Adrenal gland (tissue), 12 donors: ENCODE measurements around the gene COX7A1. TPM values are rescaled to one million over a fixed set of nuclear protein-coding genes. Genes with fewer than 3 reads are reported as not detected.
"Not testable (repeated sequence)": the region's sequence is repeated elsewhere in the genome, so short reads cannot be mapped to it uniquely, and the experiment has no call there.

Experiments used
- DNase-seq, 7 donors: peaks; one replicate each; pipeline ENCODE4 v3.0.0-alpha.2; 2019 to 2020
- H3K27ac ChIP-seq, 5 donors: fragments of 200-600 bp; sonication (generic) in 4 of 5; 1 replicate in 3 of 5; 2 replicates in 2 of 5; pipeline versions ENCODE4 v1.5.1 to v1.8.0; 2016 to 2020; ENCODE audit warnings: mild to moderate bottlenecking in 1 of 5
- H3K27me3 ChIP-seq: fragments of 200-600 bp; 2 replicates; pipeline ENCODE4 v1.8.0; 2021
- H3K36me3 ChIP-seq, 2 donors: fragments of 200-600 bp; replicated peaks in 1 of 2; 1 replicate in 1 of 2; 2 replicates in 1 of 2; pipeline versions ENCODE4 v1.5.1 to v1.8.0; 2018 to 2022
- H3K4me1 ChIP-seq, 2 donors: fragments of 200-600 bp; replicated peaks in 1 of 2; 1 replicate in 1 of 2; 2 replicates in 1 of 2; pipeline versions ENCODE4 v1.5.1 to v1.8.0; 2018 to 2021
- H3K4me3 ChIP-seq, 4 donors: fragments of 200-600 bp; sonication (generic) in 3 of 4; one replicate each; pipeline ENCODE4 v1.5.1; 2016 to 2018
- H3K9me3 ChIP-seq, 3 donors: fragments of 200-600 bp; sonication (generic) in 1 of 3; replicated peaks in 1 of 3; 1 replicate in 2 of 3; 2 replicates in 1 of 3; pipeline versions ENCODE4 v1.5.1 to v1.8.0; 2016 to 2021
- CTCF ChIP-seq, 6 experiments: fragments of 450-650 bp in 4 of 6; fragments of 200-600 bp in 2 of 6; sonication (generic) in 1 of 6; IDR thresholded peaks; 1 replicate in 5 of 6; 2 replicates in 1 of 6; pipeline versions ENCODE4 v1.5.1 to v1.8.0; 2016 to 2021; ENCODE audit warnings: antibody characterized with exemption in 6 of 6, mild to moderate bottlenecking in 2 of 6, moderate library complexity in 1 of 6
- POLR2A ChIP-seq, 2 donors: fragments of 450-650 bp; IDR thresholded peaks; one replicate each; pipeline ENCODE4 v1.6.1; 2017; ENCODE audit warnings: antibody characterized with exemption in 2 of 2, mild to moderate bottlenecking in 2 of 2, moderate library complexity in 1 of 2
- WGBS, 4 donors: extraction: QIAGEN DNeasy Blood & Tissue Kit in 2 of 4; methylation state at CpG; one replicate each; pipeline versions ENCODE4 v1.1.5 to v1.1.7; 2013 to 2017; 5-methylcytosine and 5-hydroxymethylcytosine counted together
- intact Hi-C, 2 donors: fragments of 100-400 bp; cut with DNase I; formaldehyde crosslinking; loops; one replicate each; pipeline versions ENCODE4 v1.14.1 to v1.15.0; 2022 to 2023
- polyA plus RNA-seq, 3 donors: library from polyadenylated mRNA; stranded (reverse); fragments of 200-250 nt in 2 of 3; fragments of 350-450 nt in 1 of 3; fragmentation: Illumina TruSeq in 1 of 3; extraction: RNeasy Lipid Tissue Mini Kit (QIAGEN cat#74804) in 1 of 3; gene quantifications; one replicate each; pipeline ENCODE4 v1.2.3, GENCODE V29; 2013 to 2014
- total RNA-seq, 9 donors: library from RNA; depleted of rRNA in 4 of 9; stranded (reverse); fragments of >200 nt in 4 of 9; fragments of 120-200 nt in 1 of 9; fragmentation: NEBNext Ultra II Directional in 1 of 9; extraction: Animal tissue kit (Norgen Biotek cat#: 25700) in 1 of 9; gene quantifications; one replicate each; pipeline versions ENCODE4 v1.1.0 to v1.2.4, GENCODE V29; 2013 to 2023
- donor health status: healthy with polysubstance abuse.
- donor health status: Bipolar disorder and iron deficiency.
- donor health status: DM: yes; HTN: yes; CAD: no.
- donor health status: DM: no; HTN: no; CAD: no.
- donor health status: DM: no; HTN: no; CAD: no.
- donor health status: DM: yes; HTN: yes; CAD: no.

Gene COX7A1
- total and polyA plus RNA-seq, 12 donors, result 20.4 to 232 (median 102) TPM

- Histone ChIP-seq H3K27ac (no peak overlapping the region), H3K4me3 (no peak overlapping the region), H3K36me3 (peaks cover 0 to 15% of the 10 kb centered on the region in 2 donors), H3K4me1 (no peaks in the 10 kb centered on the region), H3K27me3 (no peaks in the 10 kb centered on the region), H3K9me3 (no peaks in the 10 kb centered on the region)
- WGBS, 4 donors, result 85 to 90% (median 88%) methylated on average over 2 of the region's 2 CpGs
- intact Hi-C loops, result loop anchor here in 1 of 2 donors (10.0 kb wide), 1 partner anchor 297 kb away; no protein-coding TSS in a partner anchor
- DNase-seq, result no peak
- no peak for TF ChIP-seq POLR2A (IDR thresholded peaks at IDR 0.05)
- TF ChIP-seq CTCF (IDR thresholded peaks at IDR 0.05), result no peak
Measured at GRCh38 chr19:36198119-36198518, 45.9 kb upstream of the COX7A1 start.

- H3K9me3 ChIP-seq, result no peaks in the 10 kb centered on the region
- intact Hi-C loops, result loop anchor here in 1 of 2 donors (10.0 kb wide), 1 partner anchor 299 kb away; no protein-coding TSS in a partner anchor
- peaks cover 0 to 15% of the 10 kb centered on the region in 2 donors for H3K36me3 ChIP-seq
- H3K27me3 ChIP-seq, result no peaks in the 10 kb centered on the region
- 90 to 100% (median 95%) methylated on average over 2 of the region's 2 CpGs for WGBS, 4 donors
- H3K27ac ChIP-seq, result no peak overlapping the region
- TF ChIP-seq POLR2A (IDR thresholded peaks at IDR 0.05) (no peak), CTCF (IDR thresholded peaks at IDR 0.05) (no peak)
- no peak for DNase-seq
- no peaks in the 10 kb centered on the region for H3K4me1 ChIP-seq
- no peak overlapping the region for H3K4me3 ChIP-seq
Measured at GRCh38 chr19:36196249-36196648, 44.0 kb upstream of the COX7A1 start.

GRCh38 chr19:36186722-36187121, 34.5 kb upstream of the COX7A1 start:
- H3K27me3 ChIP-seq, H3K27ac ChIP-seq, H3K4me1 ChIP-seq, H3K4me3 ChIP-seq, intact Hi-C loops, DNase-seq, H3K9me3 ChIP-seq: not testable (repeated sequence)
- peaks cover 0 to 10% of the 10 kb centered on the region in 2 donors for H3K36me3 ChIP-seq
- 90 to 95% (median 94%) methylated on average over 5 of the region's 5 CpGs for WGBS, 4 donors

GRCh38 chr19:36183245-36183628, 31.0 kb upstream of the COX7A1 start:
- DNase-seq, result no peak
- Histone ChIP-seq H3K27me3 (no peaks in the 10 kb centered on the region), H3K4me3 (no peak overlapping the region), H3K9me3 (no peaks in the 10 kb centered on the region), H3K36me3 (peaks cover 0 to 10% of the 10 kb centered on the region in 2 donors), H3K4me1 (no peaks in the 10 kb centered on the region), H3K27ac (no peak overlapping the region)
- WGBS, 4 donors, result 87 to 92% (median 90%) methylated on average over 10 of the region's 10 CpGs
- no peak for TF ChIP-seq POLR2A (IDR thresholded peaks at IDR 0.05)
- TF ChIP-seq CTCF (IDR thresholded peaks at IDR 0.05), result no peak
- intact Hi-C loops, result no loop called here

GRCh38 chr19:36182612-36183244, 30.5 kb upstream of the COX7A1 start:
- no peaks in the 10 kb centered on the region for H3K9me3 ChIP-seq
- no peak for DNase-seq
- no peaks in the 10 kb centered on the region for H3K4me1 ChIP-seq
- no peak overlapping the region for H3K4me3 ChIP-seq
- H3K36me3 ChIP-seq, result peaks cover 0 to 10% of the 10 kb centered on the region in 2 donors
- TF ChIP-seq CTCF (IDR thresholded peaks at IDR 0.05) (no peak), POLR2A (IDR thresholded peaks at IDR 0.05) (no peak)
- no peaks in the 10 kb centered on the region for H3K27me3 ChIP-seq
- WGBS, 4 donors, result 82 to 89% (median 88%) methylated on average over 17 of the region's 17 CpGs
- intact Hi-C loops, result no loop called here
- no peak overlapping the region for H3K27ac ChIP-seq

- intact Hi-C loops, H3K27me3 ChIP-seq, DNase-seq, H3K27ac ChIP-seq, H3K9me3 ChIP-seq, H3K4me3 ChIP-seq, H3K4me1 ChIP-seq: not testable (repeated sequence)
- peaks cover 0 to 10% of the 10 kb centered on the region in 2 donors for H3K36me3 ChIP-seq
- 36 to 74% (median 55%) methylated on average over 2 of the region's 2 CpGs for WGBS, 4 donors
Measured at GRCh38 chr19:36179077-36179476, 26.8 kb upstream of the COX7A1 start.

- intact Hi-C loops, result loop anchor here (5.0 kb wide), 2 partner anchors 47 to 117 kb away; no protein-coding TSS in a partner anchor
Measured at GRCh38 chr19:36173846-36174245, 21.6 kb upstream of the COX7A1 start.

More at GRCh38 chr19:36173846-36174245, 21.6 kb upstream of the COX7A1 start:
- not testable (repeated sequence) for H3K36me3 ChIP-seq, H3K27ac ChIP-seq, H3K4me1 ChIP-seq, H3K27me3 ChIP-seq, DNase-seq, H3K9me3 ChIP-seq, H3K4me3 ChIP-seq
- 76 to 87% (median 80%) methylated on average over 7 to 8 of the region's 8 CpGs for WGBS, 4 donors
